Type B pancreatic cell (in vitro differentiated cells): ENCODE measurements around the gene MRPS16. TPM values are rescaled to one million over a fixed set of nuclear protein-coding genes. Genes with fewer than 3 reads are reported as not detected.

ENCODE experiments used
- DNase-seq: peaks from one replicate; pipeline ENCODE4 v3.0.0; 2021; ENCODE audit warnings: mixed read lengths; ENCODE audit not compliant: unreplicated experiment; ENCODE audit errors: extremely low spot score
- H3K27ac Mint-ChIP-seq: 2 replicates; pipeline ENCODE4 v1.8.0; 2021; ENCODE audit warnings: mild to moderate bottlenecking, mixed read lengths
- H3K27me3 Mint-ChIP-seq: 2 replicates; pipeline ENCODE4 v1.8.0; 2021; ENCODE audit warnings: mixed read lengths
- H3K36me3 Mint-ChIP-seq: 2 replicates; pipeline ENCODE4 v1.8.0; 2021; ENCODE audit warnings: mixed read lengths
- H3K4me1 Mint-ChIP-seq: one replicate; pipeline ENCODE4 v1.8.0; 2021; ENCODE audit warnings: mixed read lengths; ENCODE audit not compliant: unreplicated experiment
- H3K4me3 Mint-ChIP-seq: 2 replicates; pipeline ENCODE4 v1.8.0; 2021; ENCODE audit warnings: mild to moderate bottlenecking, mixed read lengths
- H3K9me3 Mint-ChIP-seq: 2 replicates; pipeline ENCODE4 v1.8.0; 2021; ENCODE audit warnings: mixed read lengths
- CTCF ChIP-seq: fragments of 200-600 bp; sonication (generic); conservative IDR thresholded peaks from 2 replicates; pipeline ENCODE4 v1.5.0; 2021; ENCODE audit warnings: antibody characterized with exemption, mild to moderate bottlenecking
- total RNA-seq: library from RNA; stranded (reverse); gene quantifications from 2 replicates; pipeline ENCODE4 v1.2.1, GENCODE V29; 2021; ENCODE audit warnings: low replicate concordance

Gene MRPS16
- total RNA-seq, 1 donor from 2014 or later, result 107 TPM

- H3K27me3 Mint-ChIP-seq, result no peaks in the 10 kb centered on the region
- no peak overlapping the region for H3K27ac Mint-ChIP-seq
- no peak overlapping the region for H3K4me3 Mint-ChIP-seq
- DNase-seq, result no peak
- no peaks in the 10 kb centered on the region for H3K4me1 Mint-ChIP-seq
- H3K9me3 Mint-ChIP-seq, result peaks cover 5% of the 10 kb centered on the region
- TF ChIP-seq CTCF, result no peak
- H3K36me3 Mint-ChIP-seq, result peaks cover 23% of the 10 kb centered on the region
Observed at GRCh38 chr10:73207883-73208282, 44.6 kb downstream of the MRPS16 start.

GRCh38 chr10:73206385-73206784, 46.1 kb downstream of the MRPS16 start:
- H3K27me3 Mint-ChIP-seq, result no peaks in the 10 kb centered on the region
- H3K27ac Mint-ChIP-seq, result no peak overlapping the region
- DNase-seq, result no peak
- no peak overlapping the region for H3K4me3 Mint-ChIP-seq
- peaks cover 23% of the 10 kb centered on the region for H3K36me3 Mint-ChIP-seq
- no peaks in the 10 kb centered on the region for H3K4me1 Mint-ChIP-seq
- H3K9me3 Mint-ChIP-seq, result peaks cover 5% of the 10 kb centered on the region
- no peak for TF ChIP-seq CTCF

- Mint-ChIP-seq H3K27ac (no peak overlapping the region), H3K36me3 (peaks cover 23% of the 10 kb centered on the region), H3K9me3 (peaks cover 5% of the 10 kb centered on the region), H3K4me3 (no peak overlapping the region), H3K4me1 (no peaks in the 10 kb centered on the region), H3K27me3 (no peaks in the 10 kb centered on the region)
- no peak for TF ChIP-seq CTCF
- DNase-seq, result no peak
Observed at GRCh38 chr10:73205890-73206289, 46.6 kb downstream of the MRPS16 start.

GRCh38 chr10:73205081-73205480, 47.4 kb downstream of the MRPS16 start:
- Mint-ChIP-seq H3K9me3 (peaks cover 5% of the 10 kb centered on the region), H3K4me3 (no peak overlapping the region), H3K36me3 (peaks cover 23% of the 10 kb centered on the region), H3K27me3 (no peaks in the 10 kb centered on the region), H3K4me1 (no peaks in the 10 kb centered on the region), H3K27ac (no peak overlapping the region)
- TF ChIP-seq CTCF, result no peak
- DNase-seq, result no peak

Other genes with a start within 250 kb of the MRPS16 start
- 24.6 and 38.9 TPM in 2 replicates for gene P4HA1, start 155.8 kb downstream of the MRPS16 start, total RNA-seq
- 3.0 and 3.1 TPM in 2 replicates for gene NUDT13, start 142.2 kb downstream of the MRPS16 start, total RNA-seq
- 26.5 and 27.9 TPM in 2 replicates for gene ECD, start 84.6 kb downstream of the MRPS16 start, total RNA-seq
- 25.0 and 29.8 TPM in 2 replicates for gene FAM149B1, start 84.5 kb downstream of the MRPS16 start, total RNA-seq
- 28.6 and 41.8 TPM in 2 replicates for gene DNAJC9, start 5.4 kb downstream of the MRPS16 start, total RNA-seq
- 4.9 and 9.7 TPM in 2 replicates for gene CFAP70, start 106.2 kb upstream of the MRPS16 start, total RNA-seq
- gene ANXA7, start 161.4 kb upstream of the MRPS16 start, total RNA-seq, result 60.6 and 72.5 TPM in 2 replicates
- 1.8 and 2.8 TPM in 2 replicates for gene MSS51, start 180.9 kb upstream of the MRPS16 start, total RNA-seq
- 34.8 and 42.4 TPM in 2 replicates for gene PPP3CB, start 243.4 kb upstream of the MRPS16 start, total RNA-seq